Measurements from ENCODE around the gene ANKRD53.

- TF ChIP-seq, protein P1, sequence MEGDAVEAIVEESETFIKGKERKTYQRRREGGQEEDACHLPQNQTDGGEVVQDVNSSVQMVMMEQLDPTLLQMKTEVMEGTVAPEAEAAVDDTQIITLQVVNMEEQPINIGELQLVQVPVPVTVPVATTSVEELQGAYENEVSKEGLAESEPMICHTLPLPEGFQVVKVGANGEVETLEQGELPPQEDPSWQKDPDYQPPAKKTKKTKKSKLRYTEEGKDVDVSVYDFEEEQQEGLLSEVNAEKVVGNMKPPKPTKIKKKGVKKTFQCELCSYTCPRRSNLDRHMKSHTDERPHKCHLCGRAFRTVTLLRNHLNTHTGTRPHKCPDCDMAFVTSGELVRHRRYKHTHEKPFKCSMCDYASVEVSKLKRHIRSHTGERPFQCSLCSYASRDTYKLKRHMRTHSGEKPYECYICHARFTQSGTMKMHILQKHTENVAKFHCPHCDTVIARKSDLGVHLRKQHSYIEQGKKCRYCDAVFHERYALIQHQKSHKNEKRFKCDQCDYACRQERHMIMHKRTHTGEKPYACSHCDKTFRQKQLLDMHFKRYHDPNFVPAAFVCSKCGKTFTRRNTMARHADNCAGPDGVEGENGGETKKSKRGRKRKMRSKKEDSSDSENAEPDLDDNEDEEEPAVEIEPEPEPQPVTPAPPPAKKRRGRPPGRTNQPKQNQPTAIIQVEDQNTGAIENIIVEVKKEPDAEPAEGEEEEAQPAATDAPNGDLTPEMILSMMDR (IDR thresholded peaks at IDR 0.05; ENCODE audit: low read depth, low read length, poor library complexity, severe bottlenecking), result no peak
- no peak for TF ChIP-seq EZH2phosphoT487 (IDR thresholded peaks at IDR 0.05; ENCODE audit: borderline replicate concordance, low read length)
These were observed 30.8 kb upstream of the ANKRD53 start for GRCh38 chr2:70947556-70948184.

Measured in DOHH2 (cell line).